ENCODE data around the gene MAP1LC3A.

Gene MAP1LC3A

DNA sequence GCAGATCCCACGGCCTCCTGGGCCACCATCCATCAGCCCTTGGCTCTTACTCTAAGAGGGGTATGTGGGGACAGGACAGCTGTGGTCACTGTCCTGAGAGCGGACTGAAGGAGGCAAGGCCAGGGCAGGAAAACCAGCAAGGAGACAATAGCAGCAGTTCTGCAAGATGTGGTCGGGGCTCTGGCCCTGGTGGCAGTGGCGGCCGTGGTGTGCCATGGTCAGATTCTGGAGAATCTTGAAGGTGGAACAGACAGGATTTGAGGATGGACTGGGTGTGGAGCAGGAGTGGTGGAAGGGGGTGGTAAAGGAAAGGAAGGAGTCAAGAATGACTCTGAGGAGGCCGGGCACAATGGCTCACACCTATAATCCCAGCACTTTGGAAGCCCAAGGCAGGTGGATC, 5.9 kb upstream of the MAP1LC3A start:
- no peak for FAIRE-seq

DNA sequence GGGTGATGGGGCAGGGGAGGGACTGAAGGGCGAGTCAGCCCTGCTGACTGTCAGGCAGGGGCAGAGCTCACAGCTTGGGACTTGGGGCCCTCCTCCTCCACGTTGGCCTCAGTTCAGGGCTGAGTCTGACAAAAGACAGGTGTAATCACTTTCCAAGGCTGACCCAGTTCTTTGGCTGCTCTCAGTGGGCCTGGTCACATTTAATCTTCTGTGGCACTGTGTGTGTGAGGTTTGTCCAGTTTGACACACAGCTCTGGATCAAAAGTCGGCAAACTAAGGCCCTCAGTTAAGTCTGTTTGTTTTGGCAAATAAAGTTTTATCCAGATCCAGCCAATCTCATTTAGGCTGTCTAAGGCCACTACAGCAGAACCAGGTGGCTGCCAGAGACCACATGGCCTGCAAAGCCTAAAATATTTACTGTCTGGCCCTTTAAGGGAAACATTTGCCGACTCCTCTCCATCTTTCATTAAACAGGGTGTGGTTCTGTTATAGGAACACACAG, 5.1 kb upstream of the MAP1LC3A start:
- no peak for FAIRE-seq

DNA sequence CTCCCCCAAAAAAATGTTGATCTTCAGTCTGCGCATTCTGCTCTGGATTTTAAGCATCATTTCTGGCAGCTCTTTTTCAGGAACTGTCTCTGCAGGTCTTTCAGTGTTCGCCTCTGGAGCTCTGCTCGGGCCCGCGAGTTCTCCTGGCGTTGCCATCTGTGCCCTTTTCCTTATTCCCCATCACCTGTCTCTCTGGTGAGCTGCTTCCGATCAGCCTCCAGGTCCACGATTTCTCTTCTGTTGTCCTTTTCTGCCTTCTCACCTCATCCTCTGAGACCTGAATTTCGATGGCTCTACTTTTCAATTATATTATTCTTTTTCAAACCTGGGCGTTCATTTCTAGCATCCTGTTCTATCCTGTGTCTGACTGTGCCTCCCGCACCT, 590 bp upstream of the MAP1LC3A start:
- FAIRE-seq: no peak

DNA sequence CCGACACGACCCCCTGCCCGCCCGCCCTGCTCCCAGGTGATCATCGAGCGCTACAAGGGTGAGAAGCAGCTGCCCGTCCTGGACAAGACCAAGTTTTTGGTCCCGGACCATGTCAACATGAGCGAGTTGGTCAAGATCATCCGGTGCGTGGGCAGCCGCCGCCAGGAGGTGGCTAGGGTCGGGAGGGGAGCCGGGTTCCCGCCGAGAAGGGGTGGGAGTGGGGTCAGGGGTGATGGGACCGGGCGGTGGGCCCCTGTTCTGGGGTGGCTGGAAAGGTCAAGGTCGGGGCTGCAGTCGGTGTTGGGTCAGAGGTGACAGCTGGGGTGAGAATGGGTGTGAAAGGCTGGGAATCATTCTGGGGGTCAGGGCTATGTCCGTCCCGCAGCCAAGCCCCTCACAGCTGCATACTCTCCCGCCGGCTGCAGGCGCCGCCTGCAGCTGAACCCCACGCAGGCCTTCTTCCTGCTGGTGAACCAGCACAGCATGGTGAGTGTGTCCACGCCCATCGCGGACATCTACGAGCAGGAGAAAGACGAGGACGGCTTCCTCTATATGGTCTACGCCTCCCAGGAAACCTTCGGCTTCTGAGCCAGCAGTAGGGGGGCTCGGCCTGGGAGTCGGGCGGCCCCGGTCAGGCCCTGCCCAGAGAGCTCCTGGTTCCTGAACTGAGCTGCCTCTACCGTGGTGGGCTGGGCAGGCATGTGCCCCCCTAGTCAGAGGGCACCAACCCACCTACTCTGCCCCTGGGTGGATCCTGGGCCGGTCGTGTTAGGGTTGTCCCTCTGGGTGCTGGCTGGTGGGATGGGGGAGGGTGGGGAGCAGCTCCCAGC, 1.0 kb downstream of the MAP1LC3A start:
- no peak for FAIRE-seq

DNA sequence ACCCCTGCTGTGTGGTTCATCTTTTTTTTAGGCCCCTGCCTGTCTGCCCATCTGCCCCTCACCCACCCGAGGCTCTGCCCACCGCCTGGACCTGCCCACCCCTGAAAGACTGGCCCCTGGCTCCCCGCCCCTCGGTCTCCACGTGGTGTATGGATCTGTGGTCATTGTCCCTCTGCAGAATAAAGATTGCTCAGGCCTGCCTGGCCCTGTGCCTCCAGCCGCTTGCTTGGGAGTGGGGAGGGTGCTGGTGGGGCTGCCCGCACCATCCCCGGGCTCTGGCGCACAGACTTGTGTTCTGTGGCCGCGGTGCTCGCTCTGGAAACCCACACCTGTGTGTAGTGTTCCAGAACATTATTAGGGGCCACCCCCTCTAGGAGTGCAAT, 1.6 kb downstream of the MAP1LC3A start:
- FAIRE-seq: no peak

DNA sequence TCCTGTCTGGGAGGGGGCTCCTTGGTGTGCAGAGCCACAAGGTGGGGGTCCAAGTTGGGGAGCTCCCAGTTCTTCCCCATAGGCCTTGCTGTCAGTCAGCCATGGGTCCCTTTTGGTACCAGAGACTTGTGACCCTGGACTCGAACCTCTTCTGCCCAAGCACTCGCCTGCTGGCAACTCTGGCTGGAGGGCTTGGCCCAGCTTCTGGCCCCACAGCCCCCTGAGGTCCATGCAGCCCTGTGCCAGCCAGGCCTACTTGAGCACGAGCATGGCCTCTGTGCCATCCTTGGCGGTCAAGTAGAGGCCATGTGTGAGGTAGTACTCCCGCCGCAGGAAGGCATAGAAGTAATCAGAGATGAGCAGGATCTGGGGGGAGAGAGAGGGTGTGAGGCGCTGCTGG, 2.1 kb downstream of the MAP1LC3A start:
- FAIRE-seq: no peak

DNA sequence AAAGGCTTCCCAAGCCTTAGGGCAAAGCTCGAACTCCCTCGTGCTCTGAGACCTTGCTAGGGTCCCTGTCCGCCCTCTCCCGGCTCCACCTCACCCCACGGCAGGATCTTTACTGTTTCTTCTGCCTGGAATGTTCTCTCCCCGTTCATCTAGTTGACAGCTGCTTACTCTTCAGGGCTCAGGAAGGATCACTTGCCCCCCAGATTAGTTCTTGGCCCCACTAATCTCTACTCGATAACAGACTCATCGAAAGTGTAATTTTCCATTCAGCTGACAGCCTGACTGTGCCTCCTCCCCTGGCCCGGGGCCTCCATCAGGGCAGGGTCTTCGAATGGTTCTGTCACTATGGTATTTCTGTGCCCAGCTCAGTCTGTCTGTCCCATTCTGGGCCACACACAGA, 3.1 kb downstream of the MAP1LC3A start:
- no peak for FAIRE-seq

DNA sequence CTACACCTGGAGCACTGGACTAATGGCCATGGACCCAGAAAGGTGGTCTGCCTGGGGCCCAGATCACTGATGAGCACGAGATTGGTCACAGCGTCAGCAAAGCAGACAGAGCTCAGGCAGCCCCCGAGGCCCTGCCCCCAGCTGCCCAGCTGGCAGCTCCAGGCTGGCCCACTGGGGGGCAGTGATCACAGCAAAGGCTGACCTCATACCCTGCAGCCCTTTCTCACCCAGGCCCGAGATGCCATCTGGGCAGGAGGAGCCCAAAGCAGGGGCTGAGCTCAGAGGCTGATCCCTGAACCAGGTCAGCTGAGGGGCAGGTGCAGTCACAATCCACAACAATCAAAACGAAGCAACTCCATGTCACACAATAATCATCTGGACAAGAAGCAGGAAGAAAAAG, 4.1 kb downstream of the MAP1LC3A start:
- no peak for FAIRE-seq

DNA sequence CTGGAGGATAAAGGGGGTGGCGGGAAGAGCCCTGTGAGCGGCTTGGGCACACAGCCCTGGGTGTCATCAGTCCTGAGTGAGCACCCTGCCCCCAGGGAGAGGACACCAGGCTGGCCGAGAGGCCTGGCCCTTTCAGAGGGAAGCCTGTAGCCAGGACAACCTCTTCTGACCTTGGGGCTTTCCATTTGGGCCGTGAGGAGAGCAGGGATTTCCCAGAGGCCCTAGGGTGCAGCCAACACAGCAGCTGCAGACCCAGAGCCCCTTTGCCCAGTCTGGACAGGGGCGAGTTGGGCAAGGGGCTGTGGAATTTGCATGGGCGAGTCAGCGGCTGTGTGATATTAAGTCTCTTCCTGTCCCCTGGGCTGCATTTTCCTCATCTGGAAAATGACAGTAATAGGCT, 6.3 kb downstream of the MAP1LC3A start:
- no peak for FAIRE-seq

DNA sequence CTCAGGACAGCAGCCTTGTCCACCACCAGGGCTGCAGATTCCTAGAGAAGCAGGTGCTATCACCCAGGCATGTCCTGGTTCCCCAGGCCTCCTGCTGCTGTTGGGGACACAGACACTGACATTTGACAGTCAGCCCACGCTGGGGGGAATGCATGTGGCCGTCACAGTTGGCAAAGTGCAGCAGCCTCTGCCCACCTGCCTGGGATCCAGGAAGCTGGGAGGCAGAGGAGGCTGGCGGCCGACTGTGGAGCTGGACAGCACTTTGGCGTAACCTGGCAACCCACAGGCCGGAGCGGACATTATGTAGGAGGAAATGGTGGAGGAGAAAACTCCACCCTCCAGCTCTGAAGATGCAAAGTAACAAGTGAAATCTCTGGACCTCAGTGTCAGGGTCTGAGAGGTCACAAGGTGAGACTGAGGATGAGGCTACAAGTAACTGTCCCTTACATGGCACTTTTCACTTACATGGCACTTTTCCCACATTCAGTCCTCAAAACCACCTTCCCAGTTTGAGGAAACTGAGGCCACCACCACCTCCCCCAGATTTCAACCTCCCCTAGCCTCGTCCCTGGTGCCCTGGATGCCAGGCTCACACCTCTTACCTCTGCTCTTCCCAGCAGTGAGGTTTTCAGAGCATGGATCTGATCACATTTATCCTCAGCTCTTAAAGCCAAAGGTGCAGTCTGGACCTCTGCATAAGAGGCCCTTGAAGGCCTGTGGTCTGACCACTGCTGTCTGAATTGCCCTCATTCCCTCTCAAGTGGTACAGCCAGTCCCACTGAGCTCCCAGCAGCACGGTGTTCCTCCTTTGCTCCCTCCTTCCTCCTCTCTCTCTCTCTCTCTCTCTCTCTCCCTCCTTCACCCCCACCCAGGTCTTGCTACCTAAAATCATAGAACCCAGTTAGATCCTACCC, 8.7 kb downstream of the MAP1LC3A start:
- no peak for FAIRE-seq

DNA sequence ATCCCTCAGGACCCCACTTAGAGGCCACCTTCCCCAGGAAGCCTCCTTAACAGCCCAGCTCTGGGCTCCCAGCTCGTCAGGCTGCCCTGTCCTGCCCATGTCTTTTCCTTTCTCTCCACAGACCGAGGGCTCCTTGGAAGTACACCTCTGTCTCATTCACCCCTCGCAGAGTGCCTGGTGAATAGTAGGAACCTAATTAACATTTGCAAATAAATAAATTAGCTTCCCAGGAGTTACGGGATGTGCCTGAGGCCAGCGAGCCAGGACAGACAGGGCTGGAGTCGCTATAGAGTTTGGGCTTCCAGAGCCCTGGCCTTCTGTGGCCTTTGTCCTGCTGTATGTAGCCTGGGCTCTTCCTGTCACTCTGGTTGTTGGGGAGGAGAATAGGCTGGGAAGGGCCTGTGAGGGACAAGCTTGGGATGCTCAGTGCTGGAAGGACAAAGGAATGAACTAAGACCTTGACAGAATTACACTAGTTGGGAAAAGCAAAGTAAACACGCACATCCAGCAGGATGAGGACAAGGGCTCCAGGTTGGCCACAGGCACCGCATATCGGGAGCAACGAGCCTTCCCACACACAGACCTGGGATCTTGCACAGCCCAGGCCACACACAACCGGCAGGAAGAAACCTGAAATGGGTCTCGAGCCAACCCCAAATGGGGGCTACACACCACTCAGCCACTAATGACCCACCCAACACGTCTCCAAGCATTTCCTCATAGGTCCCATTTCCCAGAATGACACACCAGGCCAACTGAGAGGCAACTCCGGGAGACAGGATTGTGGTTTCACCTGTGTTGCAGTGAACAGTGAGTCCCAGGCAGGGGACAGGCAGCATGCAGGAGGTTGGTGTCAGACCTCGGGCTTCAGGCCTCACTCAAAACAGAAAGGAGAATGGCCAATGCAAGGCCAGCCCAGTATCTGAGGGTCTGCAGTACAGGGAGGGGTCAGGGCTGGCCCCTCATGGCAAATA, 9.7 kb downstream of the MAP1LC3A start:
- FAIRE-seq: no peak

DNA sequence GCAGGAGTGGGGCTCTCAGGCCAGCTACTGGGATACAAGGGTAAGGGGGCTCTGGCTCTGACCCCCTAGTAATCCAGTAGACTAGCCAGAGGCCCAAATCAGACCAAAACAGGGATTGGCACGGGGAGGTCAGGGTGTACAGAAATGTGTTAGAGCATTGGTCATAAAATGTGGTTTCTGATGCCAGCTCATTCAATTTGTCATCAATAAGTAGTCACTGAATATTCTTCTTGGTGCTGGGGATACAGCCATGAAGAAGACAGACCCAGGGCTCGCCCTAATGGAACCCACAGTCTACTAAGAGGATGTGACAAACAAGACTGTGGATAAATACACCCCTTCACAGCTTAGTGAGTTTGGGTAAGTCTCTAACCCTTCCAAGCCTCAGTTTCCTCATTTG, 11.1 kb downstream of the MAP1LC3A start:
- no peak for FAIRE-seq

DNA sequence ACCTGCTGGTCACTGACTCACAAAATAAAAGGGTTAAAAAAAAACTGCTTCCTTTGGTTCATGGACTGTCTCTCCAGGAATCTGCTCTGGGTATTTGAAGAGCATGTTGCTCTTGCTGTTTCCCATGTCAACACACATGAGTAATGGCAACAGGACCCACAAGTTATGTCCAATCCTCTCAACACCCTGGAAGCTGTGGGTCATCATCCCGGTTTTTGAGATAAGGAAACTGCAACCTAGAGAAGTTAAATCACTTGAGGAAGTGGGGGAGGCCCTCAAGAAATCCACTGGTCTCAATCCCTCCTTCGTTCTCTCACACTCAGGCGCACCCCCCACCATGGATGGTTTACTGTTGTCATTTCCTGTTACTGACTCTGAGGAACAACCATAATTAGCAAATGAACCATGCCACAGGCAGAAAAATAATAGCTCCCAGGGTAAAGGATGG, 12.4 kb downstream of the MAP1LC3A start:
- no peak for FAIRE-seq

DNA sequence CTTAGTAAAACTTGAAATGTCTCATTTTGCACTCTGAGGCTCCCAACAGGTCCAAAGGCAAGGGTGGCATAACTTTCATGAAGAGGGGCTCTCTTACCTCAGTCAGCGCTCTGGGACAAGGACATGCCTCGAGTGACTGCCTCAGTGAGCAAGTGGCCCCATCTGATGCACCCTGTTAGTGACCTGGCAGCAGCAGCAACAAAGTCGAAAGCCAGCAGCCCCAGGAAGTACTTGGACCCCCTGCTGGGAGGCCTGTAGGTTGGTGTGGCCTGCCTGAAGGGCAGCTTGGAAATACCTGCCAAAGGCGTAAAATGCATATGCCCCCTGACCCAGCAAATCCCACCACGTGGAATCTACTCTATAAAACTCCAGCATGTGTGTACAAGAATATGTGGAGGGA, 13.2 kb downstream of the MAP1LC3A start:
- FAIRE-seq: no peak

DNA sequence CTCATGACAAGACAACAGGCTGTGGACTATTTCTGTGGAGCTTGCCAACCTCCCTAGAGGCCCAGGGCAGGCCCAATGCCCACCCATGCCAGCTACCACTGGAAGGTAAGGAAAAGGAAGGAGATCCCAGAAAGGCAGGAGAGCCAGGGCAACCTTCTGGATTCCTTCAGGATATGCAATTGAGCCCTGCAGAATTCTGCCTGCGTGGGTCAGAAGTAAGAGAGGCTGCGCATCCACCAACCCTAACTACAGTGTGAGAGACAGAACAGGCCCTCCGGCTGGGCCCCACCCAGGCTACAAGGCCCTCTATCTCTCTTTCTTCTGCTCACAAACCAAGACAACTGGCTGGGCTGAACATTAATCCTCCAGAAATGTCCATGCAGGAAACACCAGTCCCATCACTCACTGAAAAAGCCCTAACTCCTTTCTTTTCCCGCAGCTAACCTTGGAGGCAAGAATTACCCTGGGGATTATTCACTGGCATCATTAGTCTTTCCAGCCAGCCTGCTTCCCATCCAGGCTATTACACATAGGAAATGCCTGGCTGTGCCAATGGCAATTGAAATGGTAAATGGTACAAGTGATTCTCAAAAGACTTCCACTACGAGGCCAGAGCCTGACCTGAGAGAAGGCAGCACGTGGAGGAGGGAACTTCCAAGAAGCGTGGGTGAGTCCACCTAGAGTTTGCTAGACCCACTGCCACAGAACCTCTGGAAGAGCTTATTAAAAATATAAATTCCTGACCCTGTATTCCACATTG, 15.2 kb downstream of the MAP1LC3A start:
- no peak for FAIRE-seq

DNA sequence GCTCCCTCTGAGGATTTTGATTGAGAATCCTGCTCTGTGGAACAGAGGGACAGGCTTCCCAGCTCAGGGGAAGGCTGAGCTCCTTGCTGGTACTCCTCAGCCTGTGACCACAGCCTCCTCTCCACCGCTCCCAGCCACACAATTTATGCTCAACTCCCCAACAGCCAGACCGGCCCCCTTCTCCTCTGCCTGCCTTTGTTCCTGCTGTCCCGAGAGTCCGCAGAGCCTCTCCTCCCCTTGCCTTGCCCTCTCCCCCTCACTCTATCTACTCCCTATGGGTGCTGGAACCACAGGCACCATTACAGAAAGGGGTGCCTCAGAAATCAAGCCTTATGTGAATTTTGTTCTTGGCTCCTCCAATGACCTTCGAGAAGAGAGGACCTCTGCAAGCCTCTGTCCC, 15.9 kb downstream of the MAP1LC3A start:
- no peak for FAIRE-seq

DNA sequence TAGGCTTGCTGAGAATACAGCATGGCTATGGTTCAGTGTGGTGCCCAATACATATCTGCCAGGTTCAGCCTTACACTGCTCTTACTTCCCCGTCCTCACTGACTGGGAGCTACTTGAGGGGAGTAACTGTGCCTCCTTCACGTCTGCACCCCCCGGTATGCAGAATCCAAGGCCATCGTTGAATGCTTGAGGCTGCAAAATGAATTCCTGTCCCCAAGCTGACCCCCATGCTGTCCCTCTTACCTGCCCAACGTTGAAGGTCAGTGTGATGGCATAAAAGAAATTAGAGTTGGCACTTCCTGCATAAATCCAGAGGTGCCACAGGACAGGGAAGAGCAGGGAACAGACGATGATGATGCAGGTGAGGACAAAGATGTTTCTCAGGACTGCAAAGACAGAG, 16.3 kb downstream of the MAP1LC3A start:
- no peak for FAIRE-seq

DNA sequence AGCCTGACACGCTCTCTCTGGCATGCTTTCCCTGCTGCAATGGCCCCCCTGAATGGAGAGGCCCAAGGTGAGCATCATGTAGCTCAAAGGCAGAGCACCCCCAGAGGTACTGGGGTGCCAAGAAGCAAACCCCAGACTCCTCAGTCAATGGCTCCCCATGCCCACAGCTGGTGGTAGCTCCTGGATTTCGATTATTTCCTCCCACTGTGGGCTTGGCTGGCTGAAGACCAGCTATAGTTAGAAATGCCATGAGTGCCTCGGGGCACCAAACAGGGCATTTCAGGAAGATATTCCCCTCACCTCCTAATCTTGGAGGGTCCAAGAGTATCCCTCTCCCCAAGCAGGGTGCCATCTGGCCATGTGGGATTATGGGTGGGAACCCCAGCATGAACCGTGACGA, 16.8 kb downstream of the MAP1LC3A start:
- FAIRE-seq: no peak

DNA sequence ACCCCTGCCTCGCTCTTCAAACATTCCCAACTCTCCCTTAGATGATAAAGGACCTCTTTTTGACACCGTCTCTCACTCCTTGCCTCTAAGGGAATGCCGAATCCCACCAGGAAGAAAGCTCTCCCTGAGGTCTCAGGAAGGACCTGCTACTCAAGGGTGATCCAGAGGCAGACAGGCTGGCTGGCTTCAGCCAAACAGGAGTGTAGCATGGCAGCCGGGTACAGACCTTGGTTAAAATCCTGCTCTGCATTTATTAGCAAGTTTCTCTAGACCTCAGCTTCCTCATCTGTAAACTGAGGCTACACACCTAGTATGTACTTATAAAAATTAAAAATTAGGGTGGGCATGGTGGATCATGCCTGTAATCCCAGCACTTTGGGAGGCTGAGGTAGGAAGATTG, 17.2 kb downstream of the MAP1LC3A start:
- FAIRE-seq: no peak

DNA sequence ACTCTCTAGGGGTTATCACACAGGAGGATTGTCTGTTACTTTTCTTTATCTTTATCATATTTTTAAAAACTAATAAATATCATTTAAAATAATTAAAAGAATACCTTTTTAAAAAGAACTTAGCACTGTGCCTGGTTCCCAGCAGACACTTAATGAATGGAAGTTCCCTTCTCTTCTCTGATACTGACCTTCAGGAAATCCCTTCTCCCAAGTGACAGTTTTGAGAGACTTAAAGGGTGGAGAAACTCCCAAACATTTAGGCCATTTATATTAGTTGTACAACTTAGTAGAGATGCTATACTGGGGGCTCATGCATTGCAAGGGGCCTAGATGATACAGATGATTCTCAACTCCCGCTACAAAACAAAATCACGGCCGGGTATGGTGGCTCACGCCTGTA, 18.5 kb downstream of the MAP1LC3A start:
- FAIRE-seq: no peak

DNA sequence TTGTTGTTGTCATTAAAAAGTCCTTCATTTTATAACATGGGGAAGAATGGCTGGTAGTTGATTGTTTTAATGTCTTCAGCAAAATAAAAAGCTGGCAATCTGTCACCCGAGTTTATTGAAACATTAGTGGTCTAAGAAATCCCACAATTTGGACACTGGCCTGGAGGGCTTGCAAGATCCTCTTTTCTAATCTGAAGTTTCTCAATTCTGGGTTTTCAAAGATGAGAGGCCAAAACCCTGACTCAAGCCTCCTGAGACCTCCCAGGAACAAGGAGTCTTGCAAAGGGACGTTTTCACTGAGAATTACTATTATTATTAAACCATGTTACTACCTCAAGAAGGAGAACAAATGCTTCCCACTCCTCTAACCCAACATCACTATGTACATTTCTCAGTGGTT, 19.5 kb downstream of the MAP1LC3A start:
- FAIRE-seq: no peak

DNA sequence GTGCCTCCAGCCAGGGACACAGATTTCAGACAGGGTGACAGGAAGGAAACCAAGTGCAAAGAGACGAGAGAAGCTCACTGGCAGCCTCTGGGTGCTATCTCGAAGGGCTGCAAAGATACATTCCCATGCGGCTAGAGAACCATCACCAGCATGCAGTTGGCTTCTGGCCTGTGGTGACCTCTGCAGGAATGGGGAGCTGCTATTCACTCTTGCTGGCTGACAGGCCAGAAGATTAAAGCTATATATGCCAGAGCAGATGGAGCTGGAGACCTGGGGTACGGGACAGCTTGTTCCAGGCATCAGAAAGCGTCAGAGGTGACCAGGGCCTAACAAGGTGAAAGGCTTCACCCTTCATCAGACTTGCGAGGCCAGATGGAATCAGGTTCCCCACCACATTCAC, 20.0 kb downstream of the MAP1LC3A start:
- no peak for FAIRE-seq

All from A204.1 (cell line).